Urinary bladder (tissue), 4 donors: ENCODE data around the gene NIT1. TPM values are rescaled to one million over a fixed set of nuclear protein-coding genes. Genes with fewer than 3 reads are reported as not detected.

ENCODE experiments used
- DNase-seq: peaks from one replicate; pipeline ENCODE4 v3.0.0-alpha.2; 2015; ENCODE audit errors: extremely low spot score
- H3K27ac ChIP-seq: one replicate; pipeline ENCODE4 v1.5.1; 2013; ENCODE audit warnings: low read depth, mild to moderate bottlenecking, moderate library complexity
- H3K36me3 ChIP-seq: one replicate; pipeline ENCODE4 v1.6.1; 2013; ENCODE audit warnings: mild to moderate bottlenecking, moderate library complexity; ENCODE audit not compliant: insufficient read depth
- H3K4me1 ChIP-seq: one replicate; pipeline ENCODE4 v1.6.1; 2013; ENCODE audit warnings: mild to moderate bottlenecking, moderate library complexity; ENCODE audit not compliant: insufficient read depth
- H3K4me3 ChIP-seq: one replicate; pipeline ENCODE4 v1.5.1; 2013; ENCODE audit warnings: low read depth, low read length
- WGBS: extraction: QIAGEN DNeasy Blood & Tissue Kit; methylation state at CpG from one replicate; pipeline ENCODE4 v1.1.7; 2013; 5-methylcytosine and 5-hydroxymethylcytosine counted together
- polyA plus RNA-seq: library from polyadenylated mRNA; stranded (reverse); fragments of 200-250 nt; gene quantifications from one replicate; pipeline ENCODE4 v1.2.3, GENCODE V29; 2013
- small RNA-seq: library from RNA; depleted of rRNA; stranded (forward); fragments of <200 nt; gene quantifications from one replicate; pipeline ENCODE3, GENCODE V24; 2014
- total RNA-seq: library from RNA; depleted of rRNA; stranded (reverse); fragments of >200 nt; gene quantifications from one replicate; pipeline ENCODE4 v1.2.3, GENCODE V29; 2014
- donor health status: healthy with polysubstance abuse.
- donor health status: healthy.

NIT1 gene
- total and polyA plus RNA-seq, 2 donors: 18.9 to 49.5 TPM

DNA sequence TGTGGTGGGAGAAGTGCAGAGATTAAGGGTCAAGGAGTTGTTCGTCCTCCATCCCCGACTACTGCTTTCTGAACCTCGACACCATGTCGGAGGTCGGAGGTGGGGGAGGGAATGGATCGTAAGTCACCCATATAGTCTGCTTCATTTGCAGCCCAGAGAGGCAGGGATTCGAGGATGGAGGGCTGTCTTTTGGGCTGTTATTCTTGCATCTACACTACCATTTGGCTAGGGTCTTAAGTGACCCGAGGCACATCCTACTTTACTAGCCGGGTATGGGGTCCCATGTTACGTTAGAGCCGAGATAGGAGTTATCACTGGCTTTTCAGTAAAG lies 42.0 kb downstream of the NIT1 start:
- Histone ChIP-seq H3K36me3 (no peaks in the 10 kb centered on the region), H3K4me1 (no peaks in the 10 kb centered on the region), H3K27ac (peak overlapping the region; percentile 61), H3K4me3 (peak overlapping the region; percentile 94)
- 4% methylated on average over 11 of the region's 11 CpGs for WGBS
- DNase-seq: no peak

DNA sequence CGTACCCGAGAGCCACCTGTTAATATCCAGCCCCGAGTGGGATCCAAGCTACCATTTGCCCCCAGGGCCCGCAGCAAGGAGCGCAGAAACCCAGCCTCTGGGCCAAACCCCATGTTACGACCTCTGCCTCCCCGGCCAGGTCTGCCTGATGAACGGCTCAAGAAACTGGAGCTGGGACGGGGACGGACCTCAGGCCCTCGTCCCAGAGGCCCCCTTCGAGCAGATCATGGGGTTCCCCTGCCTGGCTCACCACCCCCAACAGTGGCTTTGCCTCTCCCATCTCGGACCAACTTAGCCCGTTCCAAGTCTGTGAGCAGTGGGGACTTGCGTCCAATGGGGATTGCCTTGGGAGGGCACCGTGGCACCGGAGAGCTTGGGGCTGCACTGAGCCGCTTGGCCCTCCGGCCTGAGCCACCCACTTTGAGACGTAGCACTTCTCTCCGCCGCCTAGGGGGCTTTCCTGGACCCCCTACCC lies 42.8 kb downstream of the NIT1 start:
- Histone ChIP-seq H3K36me3 (no peaks in the 10 kb centered on the region), H3K4me1 (no peaks in the 10 kb centered on the region), H3K27ac (no peak overlapping the region), H3K4me3 (no peak overlapping the region)
- WGBS: 92% methylated on average over 22 of the region's 22 CpGs
- no peak for DNase-seq

DNA sequence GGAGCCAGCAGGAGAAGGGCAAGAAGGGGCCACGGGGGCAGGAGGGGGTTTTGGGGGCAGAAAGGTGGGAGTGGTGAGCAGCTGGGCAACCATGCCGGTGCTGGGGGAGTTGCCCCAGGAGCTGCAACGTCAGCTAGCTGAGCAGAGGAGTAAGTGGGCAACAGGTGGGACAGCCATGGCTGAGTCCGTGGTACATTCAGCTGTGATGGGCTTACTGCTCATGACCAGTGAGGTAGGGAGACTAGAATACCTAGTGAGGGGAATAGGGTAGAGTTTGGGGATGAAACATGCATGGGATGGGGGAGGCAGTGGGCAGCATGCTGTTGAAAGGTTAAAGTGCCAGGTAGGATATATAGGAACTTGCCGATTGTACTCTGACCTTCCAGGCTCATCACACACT lies 43.7 kb downstream of the NIT1 start:
- 87% methylated on average over 5 of the region's 5 CpGs for WGBS
- Histone ChIP-seq H3K4me1 (no peaks in the 10 kb centered on the region), H3K4me3 (no peak overlapping the region), H3K27ac (no peak overlapping the region), H3K36me3 (no peaks in the 10 kb centered on the region)
- no peak for DNase-seq

DNA sequence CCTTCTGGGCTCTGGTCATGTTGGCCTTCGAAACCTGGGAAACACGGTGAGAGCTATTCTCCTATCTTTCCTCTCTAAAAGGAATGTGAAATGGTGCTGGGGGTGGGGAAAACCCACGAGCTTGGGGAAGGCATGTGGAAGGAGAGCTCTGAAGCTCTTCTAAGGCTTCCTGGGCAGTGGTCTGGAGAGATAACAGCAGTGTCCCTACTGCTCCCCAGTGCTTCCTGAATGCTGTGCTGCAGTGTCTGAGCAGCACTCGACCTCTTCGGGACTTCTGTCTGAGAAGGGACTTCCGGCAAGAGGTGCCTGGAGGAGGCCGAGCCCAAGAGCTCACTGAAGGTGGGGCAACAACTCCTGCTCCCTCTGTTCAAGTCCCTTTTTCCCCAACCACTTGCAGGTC lies 44.1 kb downstream of the NIT1 start:
- Histone ChIP-seq H3K27ac (no peak overlapping the region), H3K4me1 (no peaks in the 10 kb centered on the region), H3K36me3 (no peaks in the 10 kb centered on the region), H3K4me3 (no peak overlapping the region)
- WGBS: 82% methylated on average over 7 of the region's 7 CpGs
- no peak for DNase-seq

DNA sequence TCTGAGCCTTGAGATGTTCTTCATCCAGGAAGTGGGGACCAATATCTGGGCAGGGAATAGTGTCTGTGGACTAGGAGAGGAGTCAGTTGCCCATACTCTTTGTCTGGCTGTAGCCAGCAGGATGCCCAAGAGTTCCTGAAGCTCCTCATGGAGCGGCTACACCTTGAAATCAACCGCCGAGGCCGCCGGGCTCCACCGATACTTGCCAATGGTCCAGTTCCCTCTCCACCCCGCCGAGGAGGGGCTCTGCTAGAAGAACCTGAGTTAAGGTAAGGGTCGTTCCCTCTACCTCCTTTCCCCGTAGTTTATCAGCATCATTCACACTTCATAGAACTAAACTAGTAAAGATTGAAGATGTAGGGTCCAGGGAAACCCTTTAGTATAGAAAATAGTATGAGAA lies 44.9 kb downstream of the NIT1 start:
- Histone ChIP-seq H3K36me3 (no peaks in the 10 kb centered on the region), H3K27ac (no peak overlapping the region), H3K4me1 (no peaks in the 10 kb centered on the region), H3K4me3 (no peak overlapping the region)
- WGBS: 94% methylated on average over 10 of the region's 10 CpGs
- DNase-seq: no peak

DNA sequence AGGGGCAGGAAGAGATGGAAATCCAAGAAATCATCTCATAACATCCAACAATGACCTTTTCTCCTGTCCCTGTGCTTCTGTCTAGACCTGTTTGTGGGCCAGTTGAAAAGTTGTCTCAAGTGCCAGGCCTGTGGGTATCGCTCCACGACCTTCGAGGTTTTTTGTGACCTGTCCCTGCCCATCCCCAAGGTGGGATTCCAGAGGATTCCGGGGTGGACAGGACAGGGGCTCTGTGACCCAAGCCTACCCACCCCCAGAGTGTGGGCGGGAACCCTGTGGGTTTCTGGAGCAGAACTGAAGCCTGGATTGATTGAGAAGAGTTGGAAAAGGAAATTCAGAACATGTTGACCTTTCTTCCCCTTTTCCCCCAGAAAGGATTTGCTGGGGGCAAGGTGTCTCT lies 45.9 kb downstream of the NIT1 start:
- 93% methylated on average over 5 of the region's 5 CpGs for WGBS
- Histone ChIP-seq H3K4me1 (no peaks in the 10 kb centered on the region), H3K4me3 (no peak overlapping the region), H3K36me3 (no peaks in the 10 kb centered on the region), H3K27ac (no peak overlapping the region)
- no peak for DNase-seq

DNA sequence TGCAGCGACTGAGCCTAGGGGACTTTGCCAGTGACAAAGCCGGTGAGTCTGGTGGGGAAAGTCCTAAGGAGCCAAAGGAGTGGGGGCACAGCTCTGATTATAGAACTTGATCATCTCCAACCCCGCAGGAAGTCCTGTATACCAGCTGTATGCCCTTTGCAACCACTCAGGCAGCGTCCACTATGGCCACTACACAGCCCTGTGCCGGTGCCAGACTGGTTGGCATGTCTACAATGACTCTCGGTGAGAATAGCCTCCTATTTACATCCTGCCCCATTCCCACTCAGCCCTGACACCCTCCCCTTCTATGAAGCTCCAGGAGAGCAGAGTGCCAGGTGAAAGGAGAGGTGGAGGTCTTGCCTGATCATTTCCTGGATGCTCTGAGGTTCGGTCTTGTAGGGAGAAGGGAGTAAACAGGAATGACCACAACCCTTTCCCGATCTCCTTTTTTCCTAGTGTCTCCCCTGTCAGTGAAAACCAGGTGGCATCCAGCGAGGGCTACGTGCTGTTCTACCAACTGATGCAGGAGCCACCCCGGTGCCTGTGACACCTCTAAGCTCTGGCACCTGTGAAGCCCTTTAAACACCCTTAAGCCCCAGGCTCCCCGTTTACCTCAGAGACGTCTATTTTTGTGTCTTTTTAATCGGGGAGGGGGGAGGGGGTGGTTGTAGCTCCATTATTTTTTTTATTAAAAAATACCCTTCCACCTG lies 47.2 kb downstream of the NIT1 start:
- WGBS: 64% methylated on average over 14 of the region's 14 CpGs
- Histone ChIP-seq H3K4me1 (no peaks in the 10 kb centered on the region), H3K36me3 (no peaks in the 10 kb centered on the region), H3K27ac (peak overlapping the region; percentile 89), H3K4me3 (no peak overlapping the region)
- no peak for DNase-seq

DNA sequence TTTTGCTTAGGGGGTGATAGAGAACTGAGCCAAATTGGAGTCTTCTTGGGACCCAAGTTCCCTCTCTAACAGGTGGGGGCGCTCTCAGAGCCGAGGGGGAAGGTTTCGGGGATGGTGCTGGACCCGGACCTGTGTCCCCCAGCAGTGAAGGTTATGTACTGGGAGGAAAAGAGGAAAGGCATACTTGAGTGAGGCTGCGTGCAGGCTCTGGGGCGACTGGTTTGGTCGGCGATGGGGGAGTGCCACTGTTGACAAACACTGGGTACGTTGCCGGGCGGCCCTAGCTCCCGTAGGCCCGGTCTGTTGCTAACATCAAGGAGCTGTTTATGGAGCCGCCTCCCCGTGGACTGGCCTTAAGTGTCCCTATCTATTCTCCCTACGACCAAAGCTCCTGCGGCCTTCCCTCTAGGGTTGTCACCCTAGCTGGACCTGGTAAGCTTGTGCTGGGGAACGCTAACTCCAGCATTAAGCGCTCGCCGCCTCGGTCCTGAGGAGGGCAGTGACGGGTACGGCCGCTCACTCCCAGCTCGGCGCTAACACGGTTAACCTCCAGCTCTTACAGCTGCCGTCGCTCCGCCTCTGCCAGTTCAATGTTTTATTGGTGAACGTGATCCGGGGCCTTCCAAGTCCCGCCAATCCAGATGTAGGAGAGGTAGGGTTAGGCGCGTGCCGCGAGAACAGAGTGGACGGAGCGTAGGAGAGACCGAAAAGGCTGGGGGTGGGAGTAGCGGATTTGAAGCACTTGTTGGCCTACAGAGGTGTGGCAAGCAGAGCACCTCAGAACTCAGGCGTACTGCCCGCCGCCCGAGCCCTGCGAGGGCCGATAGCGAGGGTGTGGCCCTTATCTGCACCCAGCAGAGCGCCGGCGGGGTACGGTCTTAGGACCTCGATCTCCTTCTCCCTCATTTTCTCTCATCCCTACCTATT lies 48.1 kb downstream of the NIT1 start, which contains the start of gene PPOX:
Gene PPOX, plus strand, starts transcription at position 685 of the 927 bp plus-strand sequence. CDS start 422 bp downstream, outside the sequence.
- H3K27ac ChIP-seq: peak within 1 kb of the TSS; percentile 89
- H3K4me1 ChIP-seq: no peaks in the 10 kb centered on the region
- H3K4me3 ChIP-seq: peak within 1 kb of the TSS; percentile 60
- H3K36me3 ChIP-seq: no peaks in the 10 kb centered on the region
- WGBS: under 1% methylated on average over 54 of the region's 54 CpGs
- DNase-seq: peak; percentile 99

DNA sequence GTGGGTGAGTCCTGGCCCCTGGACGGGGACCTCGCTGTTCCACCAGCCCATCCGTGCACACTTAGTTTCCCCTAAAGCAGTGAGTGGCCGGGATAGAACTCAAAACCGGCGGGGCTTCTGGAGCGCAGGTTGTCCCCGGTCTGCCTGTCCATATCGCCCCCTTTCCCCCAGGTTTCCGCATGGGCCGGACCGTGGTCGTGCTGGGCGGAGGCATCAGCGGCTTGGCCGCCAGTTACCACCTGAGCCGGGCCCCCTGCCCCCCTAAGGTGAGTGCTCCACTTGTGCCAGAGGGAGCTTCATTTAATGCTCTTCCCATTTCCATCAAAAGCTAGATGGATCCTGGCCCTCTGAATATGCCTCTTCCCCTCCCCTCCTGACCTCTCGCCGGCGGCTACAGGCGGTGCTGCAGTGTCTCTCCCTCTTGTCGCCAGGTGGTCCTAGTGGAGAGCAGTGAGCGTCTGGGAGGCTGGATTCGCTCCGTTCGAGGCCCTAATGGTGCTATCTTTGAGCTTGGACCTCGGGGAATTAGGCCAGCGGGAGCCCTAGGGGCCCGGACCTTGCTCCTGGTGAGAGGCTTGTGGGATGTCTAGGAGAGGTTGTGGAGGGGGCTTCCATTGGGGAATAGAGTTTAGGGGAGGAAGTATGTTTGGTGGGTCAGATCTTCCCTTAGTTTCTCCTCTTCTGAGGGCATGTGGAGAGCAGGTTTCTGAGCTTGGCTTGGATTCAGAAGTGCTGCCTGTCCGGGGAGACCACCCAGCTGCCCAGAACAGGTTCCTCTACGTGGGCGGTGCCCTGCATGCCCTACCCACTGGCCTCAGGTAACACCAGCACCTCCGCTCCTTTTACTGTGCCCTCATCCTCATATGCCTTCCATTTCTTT lies 49.0 kb downstream of the NIT1 start:
- WGBS: 6% methylated on average over 33 of the region's 33 CpGs
- H3K4me1 ChIP-seq: no peaks in the 10 kb centered on the region
- H3K27ac ChIP-seq: peak overlapping the region; percentile 47
- H3K4me3 ChIP-seq: peak overlapping the region; percentile 60
- peaks cover 4% of the 10 kb centered on the region for H3K36me3 ChIP-seq
- no peak for DNase-seq

DNA sequence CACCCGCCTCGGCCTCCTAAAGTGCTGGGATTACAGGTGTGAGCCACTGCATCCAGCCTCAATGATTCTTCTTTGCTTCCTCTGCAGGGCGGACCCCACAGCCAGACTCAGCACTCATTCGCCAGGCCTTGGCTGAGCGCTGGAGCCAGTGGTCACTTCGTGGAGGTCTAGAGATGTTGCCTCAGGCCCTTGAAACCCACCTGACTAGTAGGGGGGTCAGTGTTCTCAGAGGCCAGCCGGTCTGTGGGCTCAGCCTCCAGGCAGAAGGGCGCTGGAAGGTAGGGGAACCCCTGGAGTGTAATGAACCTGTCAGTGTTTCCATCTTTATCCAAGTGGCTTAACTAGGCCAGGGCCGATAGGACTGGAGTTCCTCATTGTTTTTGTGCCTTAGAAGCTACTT lies 51.0 kb downstream of the NIT1 start:
- Histone ChIP-seq H3K4me3 (no peak overlapping the region), H3K36me3 (peaks cover 5% of the 10 kb centered on the region), H3K27ac (no peak overlapping the region), H3K4me1 (no peaks in the 10 kb centered on the region)
- 93% methylated on average over 9 of the region's 9 CpGs for WGBS
- no peak for DNase-seq

Small RNA genes within 50 kb of the gene (small RNA-seq; reads per million reads assigned to genes)
- gene RF01225: not detected

Other genes starting within 250 kb of the NIT1 start
- 3.4 TPM for gene ITLN1, start 232.9 kb upstream of the NIT1 start, total RNA-seq
- gene ITLN1, start 232.9 kb upstream of the NIT1 start, polyA plus RNA-seq: 0.56 TPM
- not detected for gene ITLN2, start 163.3 kb upstream of the NIT1 start, total RNA-seq
- gene ITLN2, start 163.3 kb upstream of the NIT1 start, polyA plus RNA-seq: 0.37 TPM
- 35.2 TPM for gene F11R, start 97.0 kb upstream of the NIT1 start, total RNA-seq
- 23.4 TPM for gene F11R, start 97.0 kb upstream of the NIT1 start, polyA plus RNA-seq
- 23.1 TPM for gene TSTD1, start 79.1 kb upstream of the NIT1 start, total RNA-seq
- gene TSTD1, start 79.1 kb upstream of the NIT1 start, polyA plus RNA-seq: 36.7 TPM
- 46.7 TPM for gene USF1, start 72.1 kb upstream of the NIT1 start, total RNA-seq
- gene USF1, start 72.1 kb upstream of the NIT1 start, polyA plus RNA-seq: 55.9 TPM
- 2.9 TPM for gene ARHGAP30, start 48.2 kb upstream of the NIT1 start, total RNA-seq
- gene ARHGAP30, start 48.2 kb upstream of the NIT1 start, polyA plus RNA-seq: 5.1 TPM
- 12.2 TPM for gene NECTIN4, start 28.5 kb upstream of the NIT1 start, total RNA-seq
- 5.0 TPM for gene NECTIN4, start 28.5 kb upstream of the NIT1 start, polyA plus RNA-seq
- gene KLHDC9, start 19.7 kb upstream of the NIT1 start, total RNA-seq: 1.3 TPM
- gene KLHDC9, start 19.7 kb upstream of the NIT1 start, polyA plus RNA-seq: 8.4 TPM
- 9.8 TPM for gene PFDN2, start 68 bp upstream of the NIT1 start, total RNA-seq
- gene PFDN2, start 68 bp upstream of the NIT1 start, polyA plus RNA-seq: 108 TPM
- gene DEDD, start 14.6 kb downstream of the NIT1 start, total RNA-seq: 16.9 TPM
- 43.0 TPM for gene DEDD, start 14.6 kb downstream of the NIT1 start, polyA plus RNA-seq
- gene UFC1, start 35.9 kb downstream of the NIT1 start, total RNA-seq: 82.4 TPM
- 119 TPM for gene UFC1, start 35.9 kb downstream of the NIT1 start, polyA plus RNA-seq
- 12.5 TPM for gene USP21, start 41.4 kb downstream of the NIT1 start, total RNA-seq
- gene USP21, start 41.4 kb downstream of the NIT1 start, polyA plus RNA-seq: 28.4 TPM
- 13.9 TPM for gene PPOX, start 48.3 kb downstream of the NIT1 start, total RNA-seq
- 25.9 TPM for gene PPOX, start 48.3 kb downstream of the NIT1 start, polyA plus RNA-seq
- gene B4GALT3, start 59.4 kb downstream of the NIT1 start, total RNA-seq: 15.3 TPM
- 21.5 TPM for gene B4GALT3, start 59.4 kb downstream of the NIT1 start, polyA plus RNA-seq
- gene ADAMTS4, start 80.9 kb downstream of the NIT1 start, total RNA-seq: 4.4 TPM
- gene ADAMTS4, start 80.9 kb downstream of the NIT1 start, polyA plus RNA-seq: 19.6 TPM
- 71.9 TPM for gene NDUFS2, start 84.3 kb downstream of the NIT1 start, total RNA-seq
- gene NDUFS2, start 84.3 kb downstream of the NIT1 start, polyA plus RNA-seq: 100 TPM
- gene FCER1G, start 97.2 kb downstream of the NIT1 start, total RNA-seq: 15.9 TPM
- gene FCER1G, start 97.2 kb downstream of the NIT1 start, polyA plus RNA-seq: 161 TPM
- gene APOA2, start 105.5 kb downstream of the NIT1 start, total RNA-seq: not detected
- gene APOA2, start 105.5 kb downstream of the NIT1 start, polyA plus RNA-seq: 5.4 TPM
- gene TOMM40L, start 108.0 kb downstream of the NIT1 start, total RNA-seq: 6.0 TPM
- gene TOMM40L, start 108.0 kb downstream of the NIT1 start, polyA plus RNA-seq: 14.3 TPM
- not detected for gene NR1I3, start 120.1 kb downstream of the NIT1 start, total RNA-seq
- gene NR1I3, start 120.1 kb downstream of the NIT1 start, polyA plus RNA-seq: 0.27 TPM
- 22.8 TPM for gene PCP4L1, start 140.6 kb downstream of the NIT1 start, total RNA-seq
- gene PCP4L1, start 140.6 kb downstream of the NIT1 start, polyA plus RNA-seq: 39.2 TPM
- 27.1 TPM for gene MPZ, start 191.9 kb downstream of the NIT1 start, total RNA-seq
- gene MPZ, start 191.9 kb downstream of the NIT1 start, polyA plus RNA-seq: 10.2 TPM
- 29.4 TPM for gene SDHC, start 196.3 kb downstream of the NIT1 start, total RNA-seq
- gene SDHC, start 196.3 kb downstream of the NIT1 start, polyA plus RNA-seq: 160 TPM
- not detected for gene CFAP126, start 249.8 kb downstream of the NIT1 start, total RNA-seq
- not detected for gene CFAP126, start 249.8 kb downstream of the NIT1 start, polyA plus RNA-seq